Measurements from ENCODE around the gene UPK3A.

UPK3A gene

GRCh38 chr22:45306139-45306538 lies 21.4 kb downstream of the UPK3A start:
- POLR2A ChIA-PET, result no interaction called here
- no peak overlapping the region for H3K4me3 ChIP-seq (ENCODE audit: low read depth, low read length)
- no peak for TF ChIP-seq CTCF (IDR thresholded peaks at IDR 0.05; ENCODE audit: insufficient read depth, low read length, missing control alignments)
- no peak for DNase-seq (ENCODE audit: low read depth, low spot score)
- CTCF ChIA-PET, result interaction anchor here (1.3 kb wide), 1 partner anchor 12 kb away, joined by 4 read pairs; no protein-coding TSS in a partner anchor

GRCh38 chr22:45308391-45308956 lies 23.7 kb downstream of the UPK3A start:
- no peak for DNase-seq (ENCODE audit: low read depth, low spot score)
- ChIA-PET CTCF (interaction anchor here (1.1 kb wide), 1 partner anchor 11 kb away, joined by 4 read pairs; no protein-coding TSS in a partner anchor), POLR2A (interaction anchor here (0.7 kb wide), 1 partner anchor 54 kb away, joined by 3 read pairs; no protein-coding TSS in a partner anchor)
- no peak for TF ChIP-seq CTCF (IDR thresholded peaks at IDR 0.05; ENCODE audit: insufficient read depth, low read length, missing control alignments)
- no peak overlapping the region for H3K4me3 ChIP-seq (ENCODE audit: low read depth, low read length)

- TF ChIP-seq CTCF (IDR thresholded peaks at IDR 0.05; ENCODE audit: insufficient read depth, low read length, missing control alignments), result no peak
- peak overlapping the region; percentile 60 for H3K4me3 ChIP-seq (ENCODE audit: low read depth, low read length)
- no peak for DNase-seq (ENCODE audit: low read depth, low spot score)
- ChIA-PET CTCF (no interaction called here), POLR2A (no interaction called here)
Measured at GRCh38 chr22:45308957-45309421, 24.2 kb downstream of the UPK3A start.

GRCh38 chr22:45309422-45310227 lies 24.9 kb downstream of the UPK3A start, which contains the start of gene FAM118A:
FAM118A (plus strand) TSS chr22:45309934; CDS start chr22:45322380, 12,446 bp downstream.
- POLR2A ChIA-PET, result no interaction called here
- TF ChIP-seq CTCF (IDR thresholded peaks at IDR 0.05; ENCODE audit: insufficient read depth, low read length, missing control alignments), result no peak

GRCh38 chr22:45310331-45310976 lies 25.7 kb downstream of the UPK3A start:
- TF ChIP-seq CTCF (IDR thresholded peaks at IDR 0.05; ENCODE audit: insufficient read depth, low read length, missing control alignments), result no peak
- peak overlapping the region; percentile 78 for H3K4me3 ChIP-seq (ENCODE audit: low read depth, low read length)
- POLR2A ChIA-PET, result no interaction called here
- no peak for DNase-seq (ENCODE audit: low read depth, low spot score)
- CTCF ChIA-PET, result interaction anchor here (1.0 kb wide), 1 partner anchor 9 kb away, joined by 3 read pairs; no protein-coding TSS in a partner anchor

More at GRCh38 chr22:45309422-45310227, 24.9 kb downstream of the UPK3A start, which contains the start of gene FAM118A:
- peak within 1 kb of the TSS; percentile 78 for H3K4me3 ChIP-seq (ENCODE audit: low read depth, low read length)
- CTCF ChIA-PET, result no interaction called here
- DNase-seq (ENCODE audit: low read depth, low spot score), result no peak

All from AG04449 (cell line).